Central memory CD8-positive, alpha-beta T cell (primary cell): ENCODE results near the gene RNF10.
"Not testable (repeated sequence)": the region's sequence is repeated elsewhere in the genome, so short reads cannot be mapped to it uniquely, and the experiment has no call there.

ENCODE experiments used
- ATAC-seq: fragments of 150-1000 bp; cut with Tn5 transposase; replicated peaks from 2 replicates; pipeline ENCODE4 v1.10.0; 2022; ENCODE audit warnings: mild to moderate bottlenecking, moderate FRiP score, moderate number of reproducible peaks; ENCODE audit not compliant: poor library complexity, severe bottlenecking; ENCODE audit errors: extremely low read depth
- DNase-seq, 2 donors: peaks; one replicate each; pipeline ENCODE4 v3.0.0; 2021; ENCODE audit warnings: low spot score in 2 of 2
- H3K27ac Mint-ChIP-seq: one replicate; pipeline ENCODE4 v1.8.0; 2022; ENCODE audit warnings: low read depth, mild to moderate bottlenecking, moderate library complexity, mixed read lengths
- H3K27me3 Mint-ChIP-seq: one replicate; pipeline ENCODE4 v1.8.0; 2022; ENCODE audit warnings: mixed read lengths
- H3K36me3 Mint-ChIP-seq: one replicate; pipeline ENCODE4 v1.8.0; 2022; ENCODE audit warnings: mild to moderate bottlenecking, moderate library complexity, mixed read lengths; ENCODE audit not compliant: insufficient read depth
- H3K4me1 Mint-ChIP-seq: one replicate; pipeline ENCODE4 v1.8.0; 2022; ENCODE audit warnings: mixed read lengths
- H3K4me3 Mint-ChIP-seq: one replicate; pipeline ENCODE4 v1.8.0; 2022; ENCODE audit warnings: mild to moderate bottlenecking, moderate library complexity, mixed read lengths
- H3K9me3 Mint-ChIP-seq: one replicate; pipeline ENCODE4 v1.8.0; 2022; ENCODE audit warnings: mixed read lengths

Gene RNF10

GRCh38 chr12:120534203-120534702 lies at the start of gene RNF10:
TSS of gene RNF10 (plus strand) at chr12:120534356. CDS start at chr12:120534812, 456 bp downstream.
- H3K4me3 Mint-ChIP-seq, result peak within 1 kb of the TSS; percentile 96
- peaks cover 24% of the 10 kb centered on the region for H3K36me3 Mint-ChIP-seq
- H3K9me3 Mint-ChIP-seq, result no peaks in the 10 kb centered on the region
- H3K27ac Mint-ChIP-seq, result peak within 1 kb of the TSS; percentile 94
- ATAC-seq (peak; percentile 76), DNase-seq (peak; percentile 50 to 69)
- no peaks in the 10 kb centered on the region for H3K27me3 Mint-ChIP-seq
- peaks cover 41% of the 10 kb centered on the region for H3K4me1 Mint-ChIP-seq

DNA sequence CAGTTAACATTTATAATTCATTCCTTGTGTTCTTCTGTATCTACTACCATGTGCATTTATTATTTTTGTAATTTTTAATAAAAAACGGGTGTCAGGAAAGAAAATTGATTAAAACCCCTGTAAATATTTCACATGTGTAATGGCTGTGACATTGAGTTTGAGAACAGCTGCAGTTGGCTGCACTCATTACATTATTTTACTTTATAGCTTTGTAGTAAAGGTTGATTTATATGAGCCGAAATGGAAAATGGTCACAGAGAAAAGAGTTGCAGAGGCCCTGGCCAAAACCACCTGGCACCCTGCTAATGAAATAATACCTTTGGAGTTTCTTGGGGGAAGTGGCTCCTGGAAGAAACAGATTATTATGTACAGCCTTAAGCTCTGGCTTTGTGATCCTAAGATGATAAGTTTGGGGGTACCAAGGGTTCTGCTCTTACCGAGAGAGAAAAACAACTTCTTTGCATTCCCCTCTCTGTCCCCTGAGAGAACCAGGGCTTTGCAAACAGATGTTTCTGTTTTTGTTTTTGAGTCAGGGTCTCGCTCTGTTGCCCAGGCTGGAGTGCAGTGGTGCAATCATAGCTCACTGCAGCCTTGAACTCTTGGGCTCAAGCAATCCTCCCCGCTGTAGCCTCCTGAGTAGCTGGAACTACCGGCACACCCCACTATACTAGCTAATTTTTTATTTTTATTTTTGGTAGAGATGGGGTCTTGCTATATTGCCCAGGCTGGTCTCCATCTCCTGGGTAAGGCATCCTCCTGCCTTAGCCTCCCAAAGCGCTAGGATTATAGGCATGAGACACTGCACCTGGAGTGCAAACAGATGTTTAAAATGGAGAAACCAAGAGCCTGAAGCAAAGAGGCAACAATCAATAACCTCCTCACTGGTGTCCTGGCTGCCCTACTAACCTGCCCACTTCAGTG lies 47.9 kb upstream of the RNF10 start:
- no peaks in the 10 kb centered on the region for H3K36me3 Mint-ChIP-seq
- no peaks in the 10 kb centered on the region for H3K9me3 Mint-ChIP-seq
- H3K4me1 Mint-ChIP-seq, result peaks cover 24% of the 10 kb centered on the region
- no peak for DNase-seq
- no peak overlapping the region for H3K4me3 Mint-ChIP-seq
- no peak overlapping the region for H3K27ac Mint-ChIP-seq
- no peaks in the 10 kb centered on the region for H3K27me3 Mint-ChIP-seq
- no peak for ATAC-seq

- H3K27me3 Mint-ChIP-seq, ATAC-seq, H3K9me3 Mint-ChIP-seq, H3K27ac Mint-ChIP-seq, H3K36me3 Mint-ChIP-seq, H3K4me3 Mint-ChIP-seq, DNase-seq: not testable (repeated sequence)
- peaks cover 14% of the 10 kb centered on the region for H3K4me1 Mint-ChIP-seq
Observed at GRCh38 chr12:120487552-120487951, 46.6 kb upstream of the RNF10 start.

GRCh38 chr12:120488057-120488640 lies 46.0 kb upstream of the RNF10 start:
- H3K27ac Mint-ChIP-seq, result no peak overlapping the region

GRCh38 chr12:120489018-120489417 lies 45.1 kb upstream of the RNF10 start:
- H3K4me3 Mint-ChIP-seq, result no peak overlapping the region
- H3K9me3 Mint-ChIP-seq, result no peaks in the 10 kb centered on the region
- H3K4me1 Mint-ChIP-seq, result peaks cover 6% of the 10 kb centered on the region
- DNase-seq, result no peak
- H3K27ac Mint-ChIP-seq, result no peak overlapping the region
- no peak for ATAC-seq
- no peaks in the 10 kb centered on the region for H3K36me3 Mint-ChIP-seq
- H3K27me3 Mint-ChIP-seq, result no peaks in the 10 kb centered on the region

More at GRCh38 chr12:120488057-120488640, 46.0 kb upstream of the RNF10 start:
- no peak overlapping the region for H3K4me3 Mint-ChIP-seq
- H3K36me3 Mint-ChIP-seq, result no peaks in the 10 kb centered on the region
- DNase-seq (no peak), ATAC-seq (no peak)
- no peaks in the 10 kb centered on the region for H3K27me3 Mint-ChIP-seq
- H3K4me1 Mint-ChIP-seq, result peaks cover 14% of the 10 kb centered on the region
- H3K9me3 Mint-ChIP-seq, result no peaks in the 10 kb centered on the region

DNA sequence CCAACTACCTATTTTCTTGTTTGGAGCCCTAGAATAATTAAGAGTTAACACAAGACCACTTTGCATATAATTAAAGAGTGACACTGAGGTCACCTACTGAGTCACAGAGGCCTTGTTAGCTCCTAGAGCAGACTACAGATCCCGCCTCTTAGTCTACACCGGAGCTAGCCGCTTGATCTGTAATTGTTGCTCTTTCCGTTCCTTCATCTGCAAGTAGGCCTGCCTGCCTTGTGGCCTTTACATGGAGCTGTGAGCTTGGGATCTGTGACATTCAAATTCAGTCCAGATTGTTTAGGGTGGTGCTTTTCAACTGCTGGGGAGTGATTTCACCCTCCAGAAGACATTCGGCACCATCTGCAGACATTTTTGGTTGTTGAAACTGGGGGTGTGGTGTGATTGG lies 43.8 kb upstream of the RNF10 start:
- Mint-ChIP-seq H3K27ac (no peak overlapping the region), H3K9me3 (no peaks in the 10 kb centered on the region), H3K27me3 (no peaks in the 10 kb centered on the region), H3K4me1 (peaks cover 11% of the 10 kb centered on the region), H3K36me3 (no peaks in the 10 kb centered on the region), H3K4me3 (no peak overlapping the region)
- no peak for DNase-seq
- ATAC-seq, result no peak

GRCh38 chr12:120490833-120491512 lies 43.2 kb upstream of the RNF10 start:
- Mint-ChIP-seq H3K27me3 (no peaks in the 10 kb centered on the region), H3K9me3 (no peaks in the 10 kb centered on the region), H3K27ac (no peak overlapping the region), H3K4me1 (peaks cover 16% of the 10 kb centered on the region), H3K36me3 (peaks cover 3% of the 10 kb centered on the region), H3K4me3 (no peak overlapping the region)
- no peak for ATAC-seq
- no peak for DNase-seq

GRCh38 chr12:120495186-120495730 lies 38.9 kb upstream of the RNF10 start:
- Mint-ChIP-seq H3K36me3 (peaks cover 27% of the 10 kb centered on the region), H3K27ac (peak overlapping the region; percentile 91), H3K27me3 (no peaks in the 10 kb centered on the region), H3K4me1 (peaks cover 32% of the 10 kb centered on the region), H3K4me3 (peak overlapping the region; percentile 90), H3K9me3 (no peaks in the 10 kb centered on the region)
- DNase-seq (no peak), ATAC-seq (no peak)

DNA sequence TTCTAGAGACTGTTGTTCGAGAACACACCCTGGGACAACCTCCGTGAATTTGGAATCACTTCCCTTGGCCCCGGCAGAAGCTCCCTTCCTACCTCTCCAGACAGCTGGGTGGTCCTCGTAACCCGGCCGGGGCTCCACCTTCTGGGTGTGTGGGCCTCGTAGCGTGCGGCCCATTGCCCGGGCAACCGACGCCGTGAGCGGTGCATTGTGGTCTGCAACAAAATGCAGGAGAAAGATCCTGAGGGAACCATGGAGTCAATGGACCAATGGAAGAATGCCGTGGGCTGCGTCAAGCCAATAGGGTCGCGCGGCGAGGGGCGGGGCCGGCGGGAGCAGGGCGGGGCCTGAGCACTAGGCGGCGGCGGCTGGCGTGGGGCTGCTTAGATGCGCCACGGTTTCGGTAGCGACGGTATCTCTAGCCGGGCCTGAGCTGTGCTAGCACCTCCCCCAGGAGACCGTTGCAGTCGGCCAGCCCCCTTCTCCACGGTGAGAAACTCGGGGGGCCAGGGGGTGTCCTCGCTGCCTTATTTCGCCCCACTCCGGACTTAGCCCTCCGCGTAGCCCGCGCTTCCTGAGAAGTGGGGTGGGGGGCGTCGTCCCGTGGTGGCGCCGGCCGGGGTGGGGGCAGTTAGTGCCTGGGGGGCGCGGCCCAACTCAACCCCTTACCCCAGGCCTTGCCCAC lies 38.3 kb upstream of the RNF10 start, which contains the start of gene DYNLL1:
TSS of gene DYNLL1 (plus strand) at position 383 of the 682 bp plus-strand sequence. CDS start 309 bp downstream, outside the sequence.
- DNase-seq, result peak; percentile 98 to 99
- Mint-ChIP-seq H3K36me3 (peaks cover 30% of the 10 kb centered on the region), H3K9me3 (no peaks in the 10 kb centered on the region), H3K27me3 (no peaks in the 10 kb centered on the region), H3K27ac (peak within 1 kb of the TSS; percentile 91), H3K4me3 (peak within 1 kb of the TSS; percentile 90), H3K4me1 (peaks cover 32% of the 10 kb centered on the region)
- peak; percentile 94 for ATAC-seq

GRCh38 chr12:120496413-120497340 lies 37.5 kb upstream of the RNF10 start:
- Mint-ChIP-seq H3K9me3 (no peaks in the 10 kb centered on the region), H3K27me3 (no peaks in the 10 kb centered on the region), H3K4me1 (peaks cover 32% of the 10 kb centered on the region), H3K27ac (peak overlapping the region; percentile 91), H3K4me3 (peak overlapping the region; percentile 90), H3K36me3 (peaks cover 32% of the 10 kb centered on the region)
- DNase-seq (peak; percentile 32 to 42), ATAC-seq (peak; percentile 44)

- Mint-ChIP-seq H3K4me3 (peak overlapping the region; percentile 90), H3K36me3 (peaks cover 32% of the 10 kb centered on the region), H3K27me3 (no peaks in the 10 kb centered on the region), H3K27ac (peak overlapping the region; percentile 91), H3K4me1 (peaks cover 32% of the 10 kb centered on the region), H3K9me3 (no peaks in the 10 kb centered on the region)
- DNase-seq (no peak), ATAC-seq (no peak)
Observed at GRCh38 chr12:120497524-120498150, 36.5 kb upstream of the RNF10 start.
